Kidney (tissue), 14 donors: Measurements from ENCODE around the gene S100A14. TPM values are rescaled to one million over a fixed set of nuclear protein-coding genes. Genes with fewer than 3 reads are reported as not detected.
A peak's percentile ranks its signal among the peaks of the same experiment; 100 is the strongest.

Source experiments
- DNase-seq, 5 donors: peaks; one replicate each; pipeline ENCODE4 v3.0.0-alpha.2; 2013 to 2020
- FAIRE-seq: peaks from 2 replicates; lab custom pipeline; 2012; peaks lifted over from hg19 to GRCh38; lab: Jason Lieb, UNC
- H3K27ac ChIP-seq, 2 donors: one replicate each; pipeline ENCODE4 v1.7.0; 2013; ENCODE audit warnings: low read depth in 2 of 2, low read length in 2 of 2, inconsistent platforms in 1 of 2
- H3K27me3 ChIP-seq: one replicate; pipeline ENCODE4 v1.7.1; 2013; ENCODE audit warnings: low read length, inconsistent platforms; ENCODE audit not compliant: control insufficient read depth, insufficient read depth
- H3K36me3 ChIP-seq, 3 donors: one replicate each; pipeline versions ENCODE4 v1.7.0 to v1.7.1; 2013; ENCODE audit warnings: low read length in 3 of 3, control low read depth in 1 of 3, inconsistent platforms in 1 of 3; ENCODE audit not compliant: insufficient read depth in 3 of 3, control insufficient read depth in 2 of 3
- H3K4me1 ChIP-seq, 3 donors: one replicate each; pipeline versions ENCODE4 v1.7.0 to v1.7.1; 2013; ENCODE audit warnings: low read length in 3 of 3, inconsistent platforms in 1 of 3, low read depth in 1 of 3; ENCODE audit not compliant: control insufficient read depth in 2 of 3, insufficient read depth in 2 of 3
- H3K4me3 ChIP-seq, 3 donors: one replicate each; pipeline versions ENCODE4 v1.7.0 to v1.8.1; 2013; ENCODE audit warnings: low read length in 3 of 3, control low read depth in 1 of 3, inconsistent platforms in 1 of 3
- H3K9ac ChIP-seq, 3 donors: one replicate each; pipeline versions ENCODE4 v1.7.0 to v1.7.1; 2013; ENCODE audit warnings: low read length in 3 of 3, control low read depth in 1 of 3, inconsistent platforms in 1 of 3
- H3K9me3 ChIP-seq, 3 donors: one replicate each; pipeline versions ENCODE4 v1.7.0 to v1.7.1; 2013; ENCODE audit warnings: low read length in 3 of 3, control low read depth in 1 of 3, inconsistent platforms in 1 of 3; ENCODE audit not compliant: control insufficient read depth in 2 of 3, insufficient read depth in 1 of 3
- intact Hi-C: fragments of 100-400 bp; cut with DNase I; formaldehyde crosslinking; loops from one replicate; pipeline ENCODE4 v1.11.1; 2022
- polyA plus RNA-seq: library from polyadenylated mRNA; stranded (reverse); fragments of 350-450 nt; fragmentation: Illumina TruSeq; extraction: RNeasy Lipid Tissue Mini Kit (QIAGEN cat#74804); gene quantifications from one replicate; pipeline ENCODE4 v1.2.3, GENCODE V29; 2014; ENCODE audit warnings: low read depth, low replicate concordance; ENCODE audit not compliant: insufficient read depth
- total RNA-seq: library from RNA; stranded (reverse); fragmentation: NEBNext Ultra II Directional; extraction: Animal tissue kit (Norgen Biotek cat#: 25700); gene quantifications from one replicate; pipeline ENCODE4 v1.2.1, GENCODE V29; 2021
- TF ChIP-seq, protein P1 (sequence below): IDR thresholded peaks from 3 replicates; pipeline ENCODE4 v1.5.1; 2012; ENCODE audit warnings: mild to moderate bottlenecking, moderate library complexity, borderline replicate concordance; ENCODE audit not compliant: insufficient read depth; ENCODE audit errors: extremely low read depth
- donor health status: control.
- donor health status: control.
- donor health status: control.
- donor health status: control.
- donor health status: control.
- donor health status: DM: yes; HTN: yes; CAD: no.
- donor health status: Normal renal cell carcinoma (clear cell type).

Gene S100A14
- total and polyA plus RNA-seq, 2 donors from 2014 or later = 35.6 to 75.9 TPM

DNA sequence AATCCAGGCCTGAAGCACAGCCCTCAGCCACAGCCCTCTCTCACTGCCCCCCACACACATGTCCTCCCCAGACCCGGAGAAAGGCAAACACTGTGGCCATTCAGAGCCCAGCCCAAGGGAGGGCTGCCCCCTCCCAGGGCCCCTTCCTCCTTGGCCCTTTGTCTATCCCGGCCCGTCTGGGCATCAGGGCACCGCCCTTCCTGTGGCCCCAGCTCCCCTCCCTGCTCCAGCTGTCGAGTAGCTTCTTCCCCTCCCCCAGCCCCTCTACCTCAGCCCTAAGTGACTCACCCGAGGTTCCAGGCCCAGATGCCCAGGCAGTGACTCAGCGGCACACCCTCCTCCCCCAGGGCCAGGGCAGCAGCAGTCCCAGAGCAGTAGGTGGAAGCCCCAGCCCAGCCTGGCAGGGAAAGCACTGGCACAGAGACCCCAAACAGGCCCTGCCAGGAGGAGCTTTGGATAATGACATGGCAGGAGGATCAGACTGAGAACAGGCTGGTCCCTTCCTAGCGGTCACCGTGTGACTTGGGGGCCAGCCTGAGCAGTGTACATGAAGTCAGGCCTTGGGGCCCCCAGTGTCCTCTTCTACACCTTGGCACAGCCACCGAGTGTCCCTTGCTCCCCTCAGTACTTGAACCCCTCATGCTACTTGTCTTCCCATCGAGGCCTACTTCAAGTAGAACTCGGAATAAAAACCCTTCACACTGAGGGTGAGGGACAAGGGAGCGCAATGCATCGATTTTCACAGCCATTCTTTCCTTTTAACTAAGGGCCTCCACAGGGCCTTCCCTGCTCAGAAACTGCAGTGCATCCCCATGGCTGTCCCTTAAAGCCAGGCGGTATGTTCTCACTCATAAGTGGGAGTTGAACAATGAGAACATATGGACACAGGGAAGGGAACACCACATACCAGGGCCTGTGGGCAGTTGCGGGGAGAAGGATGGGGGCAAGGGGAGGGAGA is 49.4 kb downstream of the S100A14 start:
- Histone ChIP-seq H3K9ac (peak overlapping the region in 1 of 3 donors; percentile 80), H3K27me3 (no peaks in the 10 kb centered on the region), H3K36me3 (no peaks in the 10 kb centered on the region), H3K27ac (peak overlapping the region; percentile 95 to 97), H3K9me3 (no peaks in the 10 kb centered on the region), H3K4me1 (peaks cover 6 to 24% (median 19%) of the 10 kb centered on the region in 3 donors), H3K4me3 (no peak overlapping the region)
- TF ChIP-seq, protein P1, sequence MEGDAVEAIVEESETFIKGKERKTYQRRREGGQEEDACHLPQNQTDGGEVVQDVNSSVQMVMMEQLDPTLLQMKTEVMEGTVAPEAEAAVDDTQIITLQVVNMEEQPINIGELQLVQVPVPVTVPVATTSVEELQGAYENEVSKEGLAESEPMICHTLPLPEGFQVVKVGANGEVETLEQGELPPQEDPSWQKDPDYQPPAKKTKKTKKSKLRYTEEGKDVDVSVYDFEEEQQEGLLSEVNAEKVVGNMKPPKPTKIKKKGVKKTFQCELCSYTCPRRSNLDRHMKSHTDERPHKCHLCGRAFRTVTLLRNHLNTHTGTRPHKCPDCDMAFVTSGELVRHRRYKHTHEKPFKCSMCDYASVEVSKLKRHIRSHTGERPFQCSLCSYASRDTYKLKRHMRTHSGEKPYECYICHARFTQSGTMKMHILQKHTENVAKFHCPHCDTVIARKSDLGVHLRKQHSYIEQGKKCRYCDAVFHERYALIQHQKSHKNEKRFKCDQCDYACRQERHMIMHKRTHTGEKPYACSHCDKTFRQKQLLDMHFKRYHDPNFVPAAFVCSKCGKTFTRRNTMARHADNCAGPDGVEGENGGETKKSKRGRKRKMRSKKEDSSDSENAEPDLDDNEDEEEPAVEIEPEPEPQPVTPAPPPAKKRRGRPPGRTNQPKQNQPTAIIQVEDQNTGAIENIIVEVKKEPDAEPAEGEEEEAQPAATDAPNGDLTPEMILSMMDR = no peak
- DNase-seq (peak; percentile 74 to 98 (median 90)), FAIRE-seq (no peak)
- intact Hi-C loops = loop anchor here (5.0 kb wide), 1 partner anchor 54 kb away; no protein-coding TSS in a partner anchor

DNA sequence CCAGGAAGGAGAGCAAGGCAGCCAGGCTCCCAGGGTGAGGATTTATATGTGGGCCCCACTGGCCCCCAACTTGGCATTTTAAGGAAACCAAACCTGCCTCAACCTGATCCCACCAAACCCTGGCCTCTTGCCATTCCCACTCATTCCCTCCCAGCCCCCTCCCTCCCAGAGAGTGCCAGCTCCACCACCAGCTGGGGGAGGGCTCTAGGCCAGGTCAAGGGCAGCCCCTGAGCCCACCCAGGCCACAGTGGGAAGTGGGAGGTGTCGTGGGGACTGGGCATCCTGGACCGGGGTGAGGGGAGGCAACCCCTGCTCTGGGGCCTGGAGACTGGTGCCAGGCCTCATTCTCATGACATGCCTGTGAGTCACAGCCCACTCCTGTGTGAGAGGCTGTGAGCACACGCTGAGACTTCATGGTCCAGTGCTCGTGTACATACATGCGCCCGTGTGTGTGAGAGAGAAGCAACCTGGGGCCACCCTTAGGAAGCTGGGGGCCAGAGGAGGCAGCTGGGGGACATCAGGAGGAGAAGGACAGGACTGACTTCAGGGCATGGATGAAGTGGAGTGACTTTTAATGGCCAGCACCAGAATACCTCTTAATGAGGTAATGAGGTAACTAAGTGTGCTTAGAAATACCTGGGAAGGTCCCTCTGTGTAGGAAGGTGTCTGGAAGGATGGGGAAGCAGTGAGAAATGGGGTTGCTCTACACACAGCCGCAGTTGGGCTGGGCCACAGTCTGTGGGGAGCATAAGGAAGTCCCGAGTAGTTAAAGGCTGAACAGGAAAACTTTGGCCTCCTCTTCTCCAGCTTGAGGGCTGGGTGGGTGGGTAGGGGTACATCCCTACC is 50.4 kb downstream of the S100A14 start, which contains the start of gene S100A2:
TSS of gene S100A2 (minus strand) at position 316 of the 846 bp plus-strand sequence. CDS start 1,967 bp downstream, outside the sequence.
- peaks cover 6 to 24% (median 19%) of the 10 kb centered on the region in 3 donors for H3K4me1 ChIP-seq
- no peaks in the 10 kb centered on the region for H3K27me3 ChIP-seq
- TF ChIP-seq, protein P1 = no peak
- H3K4me3 ChIP-seq = peak within 1 kb of the TSS in 1 of 3 donors; percentile 44
- no peaks in the 10 kb centered on the region for H3K36me3 ChIP-seq
- DNase-seq (peak; percentile 45 to 91 (median 79)), FAIRE-seq (no peak)
- peak within 1 kb of the TSS in 1 of 3 donors; percentile 87 for H3K9ac ChIP-seq
- peak within 1 kb of the TSS; percentile 95 to 97 for H3K27ac ChIP-seq
- H3K9me3 ChIP-seq = no peaks in the 10 kb centered on the region
- intact Hi-C loops = loop anchor here (5.0 kb wide), 1 partner anchor 53 kb away; no protein-coding TSS in a partner anchor

Other genes with a start within 250 kb of the S100A14 start
- gene S100A12, start 240.7 kb downstream of the S100A14 start, total RNA-seq = 1.3 TPM
- 2.7 TPM for gene S100A12, start 240.7 kb downstream of the S100A14 start, polyA plus RNA-seq
- 60.9 TPM for gene S100A8, start 225.3 kb downstream of the S100A14 start, total RNA-seq
- 17.5 TPM for gene S100A8, start 225.3 kb downstream of the S100A14 start, polyA plus RNA-seq
- gene S100A7A, start 199.8 kb downstream of the S100A14 start, total RNA-seq = not detected
- gene S100A7A, start 199.8 kb downstream of the S100A14 start, polyA plus RNA-seq = not detected
- gene S100A7, start 155.7 kb downstream of the S100A14 start, total RNA-seq = not detected
- gene S100A7, start 155.7 kb downstream of the S100A14 start, polyA plus RNA-seq = not detected
- 1,542 TPM for gene S100A6, start 80.3 kb downstream of the S100A14 start, total RNA-seq
- gene S100A6, start 80.3 kb downstream of the S100A14 start, polyA plus RNA-seq = 1,580 TPM
- 0.91 TPM for gene S100A5, start 75.4 kb downstream of the S100A14 start, total RNA-seq
- gene S100A5, start 75.4 kb downstream of the S100A14 start, polyA plus RNA-seq = 1.9 TPM
- gene S100A4, start 70.5 kb downstream of the S100A14 start, total RNA-seq = 141 TPM
- 204 TPM for gene S100A4, start 70.5 kb downstream of the S100A14 start, polyA plus RNA-seq
- 8.4 TPM for gene S100A3, start 67.1 kb downstream of the S100A14 start, total RNA-seq
- 2.5 TPM for gene S100A3, start 67.1 kb downstream of the S100A14 start, polyA plus RNA-seq
- 152 TPM for gene S100A2, start 50.5 kb downstream of the S100A14 start, total RNA-seq
- 416 TPM for gene S100A2, start 50.5 kb downstream of the S100A14 start, polyA plus RNA-seq
- 119 TPM for gene S100A16, start 3.2 kb downstream of the S100A14 start, total RNA-seq
- gene S100A16, start 3.2 kb downstream of the S100A14 start, polyA plus RNA-seq = 174 TPM
- gene S100A13, start 11.2 kb upstream of the S100A14 start, total RNA-seq = 225 TPM
- gene S100A13, start 11.2 kb upstream of the S100A14 start, polyA plus RNA-seq = 299 TPM
- 83.1 TPM for gene S100A1, start 12.1 kb upstream of the S100A14 start, total RNA-seq
- gene S100A1, start 12.1 kb upstream of the S100A14 start, polyA plus RNA-seq = 332 TPM
- 83.6 TPM for gene CHTOP, start 17.7 kb upstream of the S100A14 start, total RNA-seq
- 71.1 TPM for gene CHTOP, start 17.7 kb upstream of the S100A14 start, polyA plus RNA-seq
- 46.2 TPM for gene SNAPIN, start 42.4 kb upstream of the S100A14 start, total RNA-seq
- gene SNAPIN, start 42.4 kb upstream of the S100A14 start, polyA plus RNA-seq = 59.8 TPM
- gene ILF2, start 54.7 kb upstream of the S100A14 start, total RNA-seq = 110 TPM
- 197 TPM for gene ILF2, start 54.7 kb upstream of the S100A14 start, polyA plus RNA-seq
- gene NPR1, start 62.4 kb upstream of the S100A14 start, total RNA-seq = 89.3 TPM
- 57.8 TPM for gene NPR1, start 62.4 kb upstream of the S100A14 start, polyA plus RNA-seq
- 74.8 TPM for gene INTS3, start 111.7 kb upstream of the S100A14 start, total RNA-seq
- 42.7 TPM for gene INTS3, start 111.7 kb upstream of the S100A14 start, polyA plus RNA-seq
- 54.0 TPM for gene SLC27A3, start 159.1 kb upstream of the S100A14 start, total RNA-seq
- gene SLC27A3, start 159.1 kb upstream of the S100A14 start, polyA plus RNA-seq = 36.9 TPM